IMR-90 (cell line): Measurements from ENCODE around the gene NCOR1. TPM values are rescaled to one million over a fixed set of nuclear protein-coding genes. Genes with fewer than 3 reads are reported as not detected.

Experiments
- ATAC-seq: fragments of 200-7000 bp; cut with Tn5 transposase; 2 replicates; pipeline ENCODE4 v1.9.1; 2020; ENCODE audit warnings: low read depth, mild to moderate bottlenecking, moderate library complexity
- BruUV-seq: library from RNA; stranded (reverse); fragments of 400-500 nt; replicated peaks from 2 replicates; lab custom pipeline; 2021; lab: Mats Ljungman, UMichigan
- CTCF ChIA-PET: fragments of 300-600 bp; formaldehyde crosslinking; extraction: SDS; loops from one replicate; lab custom pipeline; 2021; ENCODE audit warnings: antibody characterized with exemption; lab: Yijun Ruan, JAX
- POLR2A ChIA-PET: fragments of 300-600 bp; sonication (Branson Sonifier 250); formaldehyde crosslinking; loops from one replicate; lab custom pipeline; 2022; ENCODE audit warnings: antibody characterized with exemption; ENCODE audit not compliant: unreplicated experiment; lab: Charles Lee
- DNase-seq: peaks from one replicate; pipeline ENCODE4 v3.0.0; 2013
- H2AFZ ChIP-seq: replicated peaks from 2 replicates; pipeline ENCODE3; 2013; ENCODE audit warnings: low read length, mild to moderate bottlenecking; ENCODE audit not compliant: poor library complexity
- H2AK5ac ChIP-seq: 2 replicates; pipeline ENCODE4 v1.6.1; 2013; ENCODE audit warnings: low read depth, low read length, inconsistent platforms
- H2AK9ac ChIP-seq: replicated peaks from 2 replicates; pipeline ENCODE3; 2013; ENCODE audit warnings: mild to moderate bottlenecking, low read depth, low read length, moderate library complexity; ENCODE audit not compliant: poor library complexity
- H2BK120ac ChIP-seq: 2 replicates; pipeline ENCODE4 v1.6.1; 2013; ENCODE audit warnings: low read depth, low read length, inconsistent platforms
- H2BK15ac ChIP-seq: 3 replicates; pipeline ENCODE4 v1.6.1; 2013; ENCODE audit warnings: low read depth, low read length, inconsistent platforms
- H2BK20ac ChIP-seq: 2 replicates; pipeline ENCODE4 v1.6.1; 2013; ENCODE audit warnings: low read depth, mild to moderate bottlenecking, inconsistent platforms, low read length, moderate library complexity
- H2BK5ac ChIP-seq: 2 replicates; pipeline ENCODE4 v1.6.1; 2013; ENCODE audit warnings: mild to moderate bottlenecking, low read depth, low read length, inconsistent platforms; ENCODE audit not compliant: poor library complexity, severe bottlenecking
- H3K14ac ChIP-seq: replicated peaks from 2 replicates; pipeline ENCODE4 v1.6.1; 2013; ENCODE audit warnings: low read depth, low read length, inconsistent platforms
- H3K18ac ChIP-seq: 2 replicates; pipeline ENCODE4 v1.6.1; 2013; ENCODE audit warnings: low read depth, low read length, control low read depth
- H3K23ac ChIP-seq: 2 replicates; pipeline ENCODE4 v1.6.1; 2013; ENCODE audit warnings: low read depth, low read length, inconsistent platforms
- H3K27ac ChIP-seq: 2 replicates; pipeline ENCODE4 v1.5.1; 2013; ENCODE audit warnings: mild to moderate bottlenecking, control low read depth, low read length; ENCODE audit not compliant: insufficient read depth
- H3K27me3 ChIP-seq: 2 replicates; pipeline ENCODE4 v1.6.1; 2013; ENCODE audit warnings: low read length; ENCODE audit not compliant: control insufficient read depth, insufficient read depth
- H3K36me3 ChIP-seq: 2 replicates; pipeline ENCODE4 v1.6.1; 2013; ENCODE audit warnings: low read length, mixed read lengths; ENCODE audit not compliant: control insufficient read depth, insufficient read depth
- H3K4ac ChIP-seq: 2 replicates; pipeline ENCODE4 v1.6.1; 2013; ENCODE audit warnings: low read depth, low read length, inconsistent platforms
- H3K4me1 ChIP-seq: 2 replicates; pipeline ENCODE4 v1.6.1; 2013; ENCODE audit warnings: low read length, mixed read lengths; ENCODE audit not compliant: control insufficient read depth, insufficient read depth
- H3K4me2 ChIP-seq: 2 replicates; pipeline ENCODE4 v1.6.1; 2013; ENCODE audit warnings: low read depth, mild to moderate bottlenecking, control low read depth, low read length, moderate library complexity
- H3K4me3 ChIP-seq: 2 replicates; pipeline ENCODE4 v1.5.1; 2013; ENCODE audit warnings: low read depth, mild to moderate bottlenecking, control low read depth, low read length, moderate library complexity; ENCODE audit not compliant: insufficient read depth
- H3K56ac ChIP-seq: 2 replicates; pipeline ENCODE4 v1.6.1; 2013; ENCODE audit warnings: low read length, inconsistent platforms; ENCODE audit not compliant: insufficient read depth; ENCODE audit errors: extremely low read depth
- H3K79me1 ChIP-seq, 2 experiments: 2 replicates each; pipeline ENCODE4 v1.6.1; 2013; ENCODE audit warnings: low read length in 2 of 2, inconsistent platforms in 1 of 2, low read depth in 1 of 2
- H3K9ac ChIP-seq: 2 replicates; pipeline ENCODE4 v1.6.1; 2013; ENCODE audit warnings: low read depth, low read length, control low read depth
- H3K9me1 ChIP-seq: 2 replicates; pipeline ENCODE4 v1.6.1; 2013; ENCODE audit warnings: low read length, inconsistent platforms; ENCODE audit not compliant: insufficient read depth
- H3K9me3 ChIP-seq: 2 replicates; pipeline ENCODE4 v1.6.1; 2013; ENCODE audit warnings: low read length; ENCODE audit not compliant: control insufficient read depth, insufficient read depth
- H4K20me1 ChIP-seq: 2 replicates; pipeline ENCODE4 v1.6.1; 2013; ENCODE audit warnings: low read length, inconsistent platforms; ENCODE audit not compliant: insufficient read depth
- H4K5ac ChIP-seq: 2 replicates; pipeline ENCODE4 v1.6.1; 2013; ENCODE audit warnings: mild to moderate bottlenecking, low read depth, low read length, control low read depth
- H4K8ac ChIP-seq, 2 experiments: 2 replicates each; pipeline ENCODE4 v1.6.1; 2013; ENCODE audit warnings: low read depth in 2 of 2, low read length in 2 of 2, control low read depth in 1 of 2, inconsistent platforms in 1 of 2
- H4K91ac ChIP-seq: 2 replicates; pipeline ENCODE4 v1.6.1; 2013; ENCODE audit warnings: low read depth, low read length, inconsistent platforms; ENCODE audit not compliant: insufficient read depth
- BHLHE40 ChIP-seq: fragments of 150-350 bp; IDR thresholded peaks from 2 replicates; pipeline ENCODE4 v1.6.1; 2016; ENCODE audit warnings: mild to moderate bottlenecking, low read depth, low read length
- CEBPB ChIP-seq: IDR thresholded peaks from 2 replicates; pipeline ENCODE4 v1.6.1; 2012; ENCODE audit warnings: low read depth, low read length, improper control_type of control experiment
- CHD1 ChIP-seq: IDR thresholded peaks from 2 replicates; pipeline ENCODE4 v1.6.1; 2012; ENCODE audit warnings: low read depth, low read length, improper control_type of control experiment
- FOS ChIP-seq: fragments of 150-350 bp; IDR thresholded peaks from 2 replicates; pipeline ENCODE4 v1.6.1; 2016; ENCODE audit warnings: low read depth, low read length
- MAFK ChIP-seq: IDR thresholded peaks from 2 replicates; pipeline ENCODE4 v1.6.1; 2012; ENCODE audit warnings: low read depth, low read length, improper control_type of control experiment
- MAZ ChIP-seq: IDR thresholded peaks from 2 replicates; pipeline ENCODE4 v1.6.1; 2012; ENCODE audit warnings: low read depth, mild to moderate bottlenecking, low read length, improper control_type of control experiment, moderate library complexity, borderline replicate concordance
- MXI1 ChIP-seq: IDR thresholded peaks from 2 replicates; pipeline ENCODE4 v1.6.1; 2012; ENCODE audit warnings: low read depth, mild to moderate bottlenecking, low read length, moderate library complexity, borderline replicate concordance
- NFE2L2 ChIP-seq: fragments of 150-350 bp; IDR thresholded peaks from 2 replicates; pipeline ENCODE4 v1.6.1; 2016; ENCODE audit warnings: low read depth, mild to moderate bottlenecking, low read length
- POLR2A ChIP-seq: IDR thresholded peaks from 2 replicates; pipeline ENCODE4 v1.6.1; 2012; ENCODE audit warnings: mild to moderate bottlenecking, low read depth, low read length
- RAD21 ChIP-seq: IDR thresholded peaks from 2 replicates; pipeline ENCODE4 v1.6.1; 2012; ENCODE audit warnings: low read length, improper control_type of control experiment
- RCOR1 ChIP-seq: IDR thresholded peaks from 2 replicates; pipeline ENCODE4 v1.6.1; 2012; ENCODE audit warnings: mild to moderate bottlenecking, low read length, improper control_type of control experiment; ENCODE audit not compliant: insufficient replicate concordance
- RFX5 ChIP-seq: IDR thresholded peaks from 2 replicates; pipeline ENCODE4 v1.8.0; 2012; ENCODE audit warnings: low read depth, mild to moderate bottlenecking, low read length, moderate library complexity
- SMC3 ChIP-seq: fragments of 150-350 bp; IDR thresholded peaks from 2 replicates; pipeline ENCODE4 v1.6.1; 2016; ENCODE audit warnings: low read depth, mild to moderate bottlenecking, antibody characterized with exemption, low read length, moderate library complexity
- WGBS, 2 experiments: methylation state at CpG; one replicate each; pipeline versions ENCODE4 v1.1.5 to v1.1.7; 2013; ENCODE audit warnings: missing lambda C conversion rate in 2 of 2; ENCODE audit not compliant: insufficient read length in 1 of 2; ENCODE audit errors: extremely low coverage in 2 of 2; 5-methylcytosine and 5-hydroxymethylcytosine counted together
- dilution Hi-C: fragments of 300-500 bp; cut with HindIII; formaldehyde crosslinking; loops from one replicate; pipeline ENCODE4 v1.14.3; 2018; ENCODE audit warnings: low sequenced_read_pairs; ENCODE audit not compliant: unreplicated experiment
- in situ Hi-C: fragments of 300-500 bp; cut with MboI; formaldehyde crosslinking; loops from 3 replicates; pipeline ENCODE4 v1.14.3; 2019; ENCODE audit warnings: low sequenced_read_pairs, inconsistent platforms, mixed read lengths
- intact Hi-C: fragments of 100-400 bp; cut with micrococcal nuclease; formaldehyde crosslinking; loops from 2 replicates; pipeline ENCODE4 v1.10.0; 2022
- polyA plus RNA-seq, 3 experiments: library from polyadenylated mRNA; depleted of rRNA; stranded (reverse); fragments of >200 nt; gene quantifications; 2 replicates each; pipeline ENCODE4 v1.2.3, GENCODE V29; 2012; ENCODE audit warnings: low replicate concordance in 1 of 3
- total RNA-seq: library from RNA; depleted of rRNA; stranded (reverse); fragments of >200 nt; gene quantifications from 2 replicates; pipeline ENCODE4 v1.2.3, GENCODE V29; 2012
- TF ChIP-seq, protein P1 (sequence below): fragments of 150-350 bp; IDR thresholded peaks from 2 replicates; pipeline ENCODE4 v1.6.1; 2016; ENCODE audit warnings: low read depth, mild to moderate bottlenecking, low read length, moderate library complexity, borderline replicate concordance
- TF ChIP-seq, protein P2 (sequence below): fragments of 150-350 bp; IDR thresholded peaks from 2 replicates; pipeline ENCODE4 v1.6.1; 2017; ENCODE audit warnings: mild to moderate bottlenecking, antibody characterized with exemption, low read length, low read depth
- TF ChIP-seq, protein P3 (sequence below): conservative IDR thresholded peaks from 2 replicates; pipeline ENCODE4 v1.5.1; 2012; ENCODE audit warnings: mild to moderate bottlenecking, low read depth, low read length, improper control_type of control experiment

Gene NCOR1
- total and polyA plus RNA-seq, 2 of the 4 experiments (the other 2 are of a cell fraction) = 54.5 to 80.3 TPM

DNA sequence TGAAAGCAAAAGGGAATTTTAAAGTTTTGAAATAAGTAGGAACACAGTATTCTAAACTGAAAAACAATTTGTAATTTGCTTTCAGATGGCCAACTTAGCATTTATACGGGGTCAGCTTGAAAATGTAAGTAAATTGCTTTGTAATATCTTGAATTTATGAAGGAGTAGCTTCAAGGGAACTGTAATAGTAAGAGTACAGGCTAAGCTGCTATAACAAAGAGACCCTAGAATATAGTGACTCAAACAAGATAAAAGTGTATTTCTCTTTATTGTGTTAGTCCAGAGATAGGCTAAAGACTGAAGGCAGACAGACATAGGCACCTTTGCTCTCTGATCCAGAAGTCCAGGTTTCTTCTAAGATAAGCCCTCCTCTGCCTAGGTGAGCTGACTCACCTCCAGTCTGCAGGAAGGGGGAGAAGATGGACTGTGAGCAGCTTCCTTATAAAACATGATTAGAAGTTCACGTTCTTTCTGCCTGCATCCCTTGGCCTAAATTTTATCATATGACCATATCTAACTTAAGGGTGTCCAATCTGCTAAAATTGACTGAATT lies 212.6 kb downstream of the NCOR1 start:
- H2BK5ac ChIP-seq = no peak overlapping the region
- no peaks in the 10 kb centered on the region for H3K9me3 ChIP-seq
- no peak overlapping the region for H2BK20ac ChIP-seq
- peaks cover 35 to 56% of the 10 kb centered on the region in 2 experiments for H3K79me1 ChIP-seq
- H3K4me1 ChIP-seq = peaks cover 7% of the 10 kb centered on the region; the same call in 1 of the 2 replicates
- peaks cover 30% of the 10 kb centered on the region for H3K36me3 ChIP-seq
- H2AK5ac ChIP-seq = no peak overlapping the region
- in situ Hi-C loops (no loop called here), intact Hi-C loops (no loop called here), dilution Hi-C loops (no loop called here)
- ChIA-PET CTCF (interaction anchor here (0.8 kb wide), 1 partner anchor 58 kb away, joined by 5 read pairs; the partner anchor contains the start of gene ADORA2B), POLR2A (no interaction called here)
- H4K20me1 ChIP-seq = peaks cover 5% of the 10 kb centered on the region; the same call in 1 of the 2 replicates
- no peak overlapping the region for H3K4me2 ChIP-seq
- peaks cover 7% of the 10 kb centered on the region for H3K9me1 ChIP-seq
- no peak overlapping the region for H4K5ac ChIP-seq
- no peak overlapping the region for H2BK120ac ChIP-seq
- ATAC-seq (no peak), DNase-seq (no peak)
- no peaks in the 10 kb centered on the region for H3K27me3 ChIP-seq
- no peak overlapping the region for H3K27ac ChIP-seq
- H3K14ac ChIP-seq = no peak overlapping the region
- H2AK9ac ChIP-seq = no peak overlapping the region
- BruUV-seq = no TSS peak
- H3K4ac ChIP-seq = no peak overlapping the region
- H3K56ac ChIP-seq = no peak overlapping the region
- TF ChIP-seq MAFK (no peak), RAD21 (no peak), RCOR1 (no peak), RFX5 (no peak), MXI1 (no peak), CEBPB (no peak), FOS (no peak), CHD1 (no peak), BHLHE40 (no peak), NFE2L2 (no peak), MAZ (no peak), POLR2A (no peak), SMC3 (no peak)
- TF ChIP-seq, protein P1, sequence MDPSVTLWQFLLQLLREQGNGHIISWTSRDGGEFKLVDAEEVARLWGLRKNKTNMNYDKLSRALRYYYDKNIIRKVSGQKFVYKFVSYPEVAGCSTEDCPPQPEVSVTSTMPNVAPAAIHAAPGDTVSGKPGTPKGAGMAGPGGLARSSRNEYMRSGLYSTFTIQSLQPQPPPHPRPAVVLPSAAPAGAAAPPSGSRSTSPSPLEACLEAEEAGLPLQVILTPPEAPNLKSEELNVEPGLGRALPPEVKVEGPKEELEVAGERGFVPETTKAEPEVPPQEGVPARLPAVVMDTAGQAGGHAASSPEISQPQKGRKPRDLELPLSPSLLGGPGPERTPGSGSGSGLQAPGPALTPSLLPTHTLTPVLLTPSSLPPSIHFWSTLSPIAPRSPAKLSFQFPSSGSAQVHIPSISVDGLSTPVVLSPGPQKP = no peak
- TF ChIP-seq, protein P2, sequence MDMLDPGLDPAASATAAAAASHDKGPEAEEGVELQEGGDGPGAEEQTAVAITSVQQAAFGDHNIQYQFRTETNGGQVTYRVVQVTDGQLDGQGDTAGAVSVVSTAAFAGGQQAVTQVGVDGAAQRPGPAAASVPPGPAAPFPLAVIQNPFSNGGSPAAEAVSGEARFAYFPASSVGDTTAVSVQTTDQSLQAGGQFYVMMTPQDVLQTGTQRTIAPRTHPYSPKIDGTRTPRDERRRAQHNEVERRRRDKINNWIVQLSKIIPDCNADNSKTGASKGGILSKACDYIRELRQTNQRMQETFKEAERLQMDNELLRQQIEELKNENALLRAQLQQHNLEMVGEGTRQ = no peak
- TF ChIP-seq, protein P3, sequence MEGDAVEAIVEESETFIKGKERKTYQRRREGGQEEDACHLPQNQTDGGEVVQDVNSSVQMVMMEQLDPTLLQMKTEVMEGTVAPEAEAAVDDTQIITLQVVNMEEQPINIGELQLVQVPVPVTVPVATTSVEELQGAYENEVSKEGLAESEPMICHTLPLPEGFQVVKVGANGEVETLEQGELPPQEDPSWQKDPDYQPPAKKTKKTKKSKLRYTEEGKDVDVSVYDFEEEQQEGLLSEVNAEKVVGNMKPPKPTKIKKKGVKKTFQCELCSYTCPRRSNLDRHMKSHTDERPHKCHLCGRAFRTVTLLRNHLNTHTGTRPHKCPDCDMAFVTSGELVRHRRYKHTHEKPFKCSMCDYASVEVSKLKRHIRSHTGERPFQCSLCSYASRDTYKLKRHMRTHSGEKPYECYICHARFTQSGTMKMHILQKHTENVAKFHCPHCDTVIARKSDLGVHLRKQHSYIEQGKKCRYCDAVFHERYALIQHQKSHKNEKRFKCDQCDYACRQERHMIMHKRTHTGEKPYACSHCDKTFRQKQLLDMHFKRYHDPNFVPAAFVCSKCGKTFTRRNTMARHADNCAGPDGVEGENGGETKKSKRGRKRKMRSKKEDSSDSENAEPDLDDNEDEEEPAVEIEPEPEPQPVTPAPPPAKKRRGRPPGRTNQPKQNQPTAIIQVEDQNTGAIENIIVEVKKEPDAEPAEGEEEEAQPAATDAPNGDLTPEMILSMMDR = no peak
- H3K18ac ChIP-seq = no peak overlapping the region
- H2AFZ ChIP-seq = no peak overlapping the region
- H4K91ac ChIP-seq = no peak overlapping the region
- H3K23ac ChIP-seq = no peak overlapping the region
- H2BK15ac ChIP-seq = no peak overlapping the region
- H3K9ac ChIP-seq = no peak overlapping the region
- 100% methylated on average over 1 of the region's 2 CpGs; no CpG with 5 or more reads in 1 of the 2 experiments for WGBS, 2 experiments
- H4K8ac ChIP-seq = no peak overlapping the region
- H3K4me3 ChIP-seq = no peak overlapping the region
